ENCODE data around the gene CFAP298. TPM values are rescaled to one million over a fixed set of nuclear protein-coding genes. Genes with fewer than 3 reads are reported as not detected.

CFAP298 gene
- total RNA-seq, 1 donor from 2014 or later = 22.1 TPM

DNA sequence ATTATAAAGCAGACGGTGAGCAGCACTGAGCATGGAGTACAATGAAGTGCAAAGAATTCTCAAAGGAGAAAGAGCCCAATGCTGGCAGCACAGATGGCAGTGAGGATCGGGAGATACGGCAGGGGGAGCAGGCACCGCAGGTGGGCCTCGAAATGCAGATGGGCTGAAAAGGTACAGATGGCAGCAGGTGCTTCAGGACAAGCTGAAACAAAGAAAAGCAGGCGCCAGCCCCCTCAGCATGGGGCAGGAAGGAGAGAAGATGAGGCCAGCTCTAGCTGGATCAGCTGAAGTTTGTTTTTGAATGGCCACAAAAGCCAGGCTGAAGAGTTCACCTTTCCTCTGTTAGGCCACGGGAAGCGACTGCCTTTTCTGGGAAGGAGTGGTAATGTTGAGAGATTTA, 7.7 kb downstream of the CFAP298 start:
- Histone ChIP-seq H3K9me3 (no peaks in the 10 kb centered on the region), H3K27ac (no peak overlapping the region), H3K4me3 (no peak overlapping the region), H3K36me3 (peaks cover 0 to 76% of the 10 kb centered on the region in 2 donors), H3K27me3 (no peaks in the 10 kb centered on the region), H3K4me1 (no peaks in the 10 kb centered on the region)
- no peak for DNase-seq (ENCODE audit: extremely low spot score in 2 of 2)
- intact Hi-C loops (cut with DNase I) = no loop called here
- TF ChIP-seq POLR2A (IDR thresholded peaks at IDR 0.05) = no peak
- TF ChIP-seq, protein P1, sequence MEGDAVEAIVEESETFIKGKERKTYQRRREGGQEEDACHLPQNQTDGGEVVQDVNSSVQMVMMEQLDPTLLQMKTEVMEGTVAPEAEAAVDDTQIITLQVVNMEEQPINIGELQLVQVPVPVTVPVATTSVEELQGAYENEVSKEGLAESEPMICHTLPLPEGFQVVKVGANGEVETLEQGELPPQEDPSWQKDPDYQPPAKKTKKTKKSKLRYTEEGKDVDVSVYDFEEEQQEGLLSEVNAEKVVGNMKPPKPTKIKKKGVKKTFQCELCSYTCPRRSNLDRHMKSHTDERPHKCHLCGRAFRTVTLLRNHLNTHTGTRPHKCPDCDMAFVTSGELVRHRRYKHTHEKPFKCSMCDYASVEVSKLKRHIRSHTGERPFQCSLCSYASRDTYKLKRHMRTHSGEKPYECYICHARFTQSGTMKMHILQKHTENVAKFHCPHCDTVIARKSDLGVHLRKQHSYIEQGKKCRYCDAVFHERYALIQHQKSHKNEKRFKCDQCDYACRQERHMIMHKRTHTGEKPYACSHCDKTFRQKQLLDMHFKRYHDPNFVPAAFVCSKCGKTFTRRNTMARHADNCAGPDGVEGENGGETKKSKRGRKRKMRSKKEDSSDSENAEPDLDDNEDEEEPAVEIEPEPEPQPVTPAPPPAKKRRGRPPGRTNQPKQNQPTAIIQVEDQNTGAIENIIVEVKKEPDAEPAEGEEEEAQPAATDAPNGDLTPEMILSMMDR (IDR thresholded peaks at IDR 0.05) = no peak
- no peak for TF ChIP-seq POLR2AphosphoS5 (IDR thresholded peaks at IDR 0.05; ENCODE audit: insufficient read depth in 1 of 2, low read depth in 1 of 2)

DNA sequence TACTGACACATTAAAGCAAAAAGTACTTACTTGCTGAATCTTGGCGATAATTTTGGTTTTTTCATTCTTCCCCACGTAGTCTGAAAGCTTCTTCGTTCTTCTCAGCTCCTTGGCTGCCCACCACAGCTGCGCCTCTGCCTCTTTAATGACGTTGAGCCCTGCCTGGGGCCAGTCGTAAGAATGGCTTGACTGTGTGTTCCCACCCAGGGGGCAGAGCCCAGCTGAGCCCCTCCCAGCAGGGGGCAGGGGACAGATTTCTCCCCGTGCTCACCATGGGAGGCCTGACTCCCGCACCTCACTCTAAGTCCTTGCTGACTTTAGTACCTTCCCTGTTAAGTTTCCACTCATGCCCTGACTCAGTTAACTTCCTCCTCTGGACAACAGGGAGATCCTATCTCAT, 9.0 kb downstream of the CFAP298 start:
- Histone ChIP-seq H3K4me3 (no peak overlapping the region), H3K27me3 (no peaks in the 10 kb centered on the region), H3K36me3 (peaks cover 0 to 64% of the 10 kb centered on the region in 2 donors), H3K4me1 (no peaks in the 10 kb centered on the region), H3K27ac (no peak overlapping the region), H3K9me3 (no peaks in the 10 kb centered on the region)
- DNase-seq (ENCODE audit: extremely low spot score in 2 of 2) = no peak
- intact Hi-C loops (cut with DNase I) = no loop called here
- no peak for TF ChIP-seq POLR2A (IDR thresholded peaks at IDR 0.05)
- TF ChIP-seq, protein P1 (IDR thresholded peaks at IDR 0.05) = no peak
- TF ChIP-seq POLR2AphosphoS5 (IDR thresholded peaks at IDR 0.05; ENCODE audit: insufficient read depth in 1 of 2, low read depth in 1 of 2) = no peak

DNA sequence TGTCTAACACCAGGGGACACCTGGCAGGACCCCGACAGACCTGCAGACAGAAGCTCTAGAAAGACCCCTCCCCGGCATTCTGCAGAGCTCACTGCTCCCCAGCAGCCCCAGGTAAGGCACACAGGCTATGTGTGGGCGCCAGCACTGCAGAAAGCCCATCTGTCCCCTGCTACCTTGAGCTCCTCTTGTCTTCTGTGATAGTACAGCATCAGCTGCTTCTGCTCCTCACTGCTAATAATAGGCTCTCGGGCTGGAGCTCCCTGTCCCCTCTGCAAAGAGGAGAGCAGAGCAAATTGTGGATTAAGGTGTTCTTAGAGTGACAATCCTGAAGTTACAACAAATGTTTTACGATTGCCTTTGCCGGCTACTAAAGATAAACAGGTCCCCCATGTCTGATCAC, 10.1 kb downstream of the CFAP298 start:
- intact Hi-C loops (cut with DNase I) = no loop called here
- H3K36me3 ChIP-seq = peaks cover 0 to 54% of the 10 kb centered on the region in 2 donors
- H3K27ac ChIP-seq = no peak overlapping the region
- H3K4me3 ChIP-seq = no peak overlapping the region
- H3K9me3 ChIP-seq = no peaks in the 10 kb centered on the region
- H3K27me3 ChIP-seq = no peaks in the 10 kb centered on the region
- H3K4me1 ChIP-seq = no peaks in the 10 kb centered on the region
- TF ChIP-seq, protein P1 (IDR thresholded peaks at IDR 0.05) = no peak
- TF ChIP-seq POLR2A (IDR thresholded peaks at IDR 0.05) = no peak
- TF ChIP-seq POLR2AphosphoS5 (IDR thresholded peaks at IDR 0.05; ENCODE audit: insufficient read depth in 1 of 2, low read depth in 1 of 2) = no peak
- DNase-seq (ENCODE audit: extremely low spot score in 2 of 2) = no peak

DNA sequence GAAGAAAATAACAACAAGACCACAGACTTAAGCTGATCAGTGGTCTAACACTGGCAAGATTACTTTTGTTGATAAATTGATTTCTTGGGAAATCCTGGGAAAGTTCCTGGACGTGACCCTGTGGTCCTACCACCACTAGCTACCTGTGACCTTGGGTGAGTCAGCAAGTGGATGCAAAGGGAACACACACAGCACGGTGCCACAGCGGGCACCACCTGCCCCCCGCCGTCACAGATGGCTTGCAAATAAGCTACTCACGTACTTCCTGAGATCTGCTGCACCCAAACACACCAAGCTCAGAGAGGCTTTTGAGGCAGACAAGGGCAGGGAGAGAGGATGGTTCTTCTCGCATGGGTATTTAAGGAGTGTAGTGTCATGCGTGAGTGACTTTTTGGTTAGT, 12.7 kb downstream of the CFAP298 start:
- no peak for DNase-seq (ENCODE audit: extremely low spot score in 2 of 2)
- no peaks in the 10 kb centered on the region for H3K27me3 ChIP-seq
- intact Hi-C loops (cut with DNase I) = loop anchor here (10.0 kb wide), 1 partner anchor 725 kb away; the partner anchor contains the start of gene HUNK
- TF ChIP-seq POLR2A (IDR thresholded peaks at IDR 0.05) (no peak), POLR2AphosphoS5 (IDR thresholded peaks at IDR 0.05; ENCODE audit: insufficient read depth in 1 of 2, low read depth in 1 of 2) (no peak)
- TF ChIP-seq, protein P1 (IDR thresholded peaks at IDR 0.05) = no peak
- H3K36me3 ChIP-seq = peaks cover 0 to 29% of the 10 kb centered on the region in 2 donors
- no peaks in the 10 kb centered on the region for H3K4me1 ChIP-seq
- H3K27ac ChIP-seq = no peak overlapping the region
- H3K4me3 ChIP-seq = no peak overlapping the region
- H3K9me3 ChIP-seq = no peaks in the 10 kb centered on the region

DNA sequence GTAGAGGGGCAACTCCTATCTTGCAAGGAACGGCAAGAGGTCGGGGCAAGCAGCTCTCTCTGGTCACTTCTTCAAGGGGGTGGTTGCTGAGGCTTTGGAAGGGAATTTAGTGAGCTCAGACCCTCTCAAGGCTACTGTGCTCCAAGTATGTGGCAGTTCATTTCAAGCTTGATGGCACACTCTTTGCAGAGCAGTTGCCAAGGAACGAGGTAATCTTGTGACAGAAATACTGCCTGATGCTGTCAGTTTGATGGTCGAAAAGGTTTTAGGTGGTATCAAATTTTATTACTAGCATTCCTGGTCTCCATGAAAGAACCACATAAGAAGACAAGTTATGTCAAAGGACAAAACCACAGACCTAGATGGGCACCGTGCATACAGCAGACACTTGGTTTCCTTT, 13.1 kb downstream of the CFAP298 start:
- Histone ChIP-seq H3K9me3 (no peaks in the 10 kb centered on the region), H3K27me3 (no peaks in the 10 kb centered on the region), H3K27ac (no peak overlapping the region), H3K4me1 (no peaks in the 10 kb centered on the region), H3K4me3 (no peak overlapping the region), H3K36me3 (peaks cover 0 to 25% of the 10 kb centered on the region in 2 donors)
- intact Hi-C loops (cut with DNase I) = loop anchor here (10.0 kb wide), 1 partner anchor 724 kb away; the partner anchor contains the start of gene HUNK
- TF ChIP-seq POLR2A (IDR thresholded peaks at IDR 0.05) (no peak), POLR2AphosphoS5 (IDR thresholded peaks at IDR 0.05; ENCODE audit: insufficient read depth in 1 of 2, low read depth in 1 of 2) (no peak)
- TF ChIP-seq, protein P1 (IDR thresholded peaks at IDR 0.05) = no peak
- no peak for DNase-seq (ENCODE audit: extremely low spot score in 2 of 2)
